Effector CD4-positive, alpha-beta T cell (primary cell): ENCODE data around the gene LPIN3.

Experiments used
- DNase-seq: peaks from one replicate; pipeline ENCODE4 v3.0.0-alpha.2; 2020

Gene LPIN3

DNA sequence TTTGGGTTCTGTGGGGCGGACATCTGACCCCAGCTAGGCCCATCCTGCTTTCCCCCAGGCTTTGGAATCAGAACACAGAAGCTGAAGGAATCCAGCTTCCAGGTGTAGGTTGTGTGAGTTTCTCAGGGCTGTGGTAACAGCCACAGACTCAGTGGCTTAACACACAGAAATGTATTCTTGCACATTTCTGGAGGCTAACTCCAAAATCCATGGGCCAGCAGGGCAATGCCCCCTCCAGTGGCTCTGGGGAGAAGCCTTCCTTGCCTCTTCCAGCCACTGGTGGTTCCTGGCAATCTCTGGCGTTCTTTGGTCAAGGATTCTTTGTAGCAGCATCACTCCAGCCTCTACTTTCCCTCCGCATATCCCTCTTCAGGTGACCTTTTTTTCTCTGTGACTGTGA lies 27.3 kb downstream of the LPIN3 start:
- DNase-seq, result no peak

DNA sequence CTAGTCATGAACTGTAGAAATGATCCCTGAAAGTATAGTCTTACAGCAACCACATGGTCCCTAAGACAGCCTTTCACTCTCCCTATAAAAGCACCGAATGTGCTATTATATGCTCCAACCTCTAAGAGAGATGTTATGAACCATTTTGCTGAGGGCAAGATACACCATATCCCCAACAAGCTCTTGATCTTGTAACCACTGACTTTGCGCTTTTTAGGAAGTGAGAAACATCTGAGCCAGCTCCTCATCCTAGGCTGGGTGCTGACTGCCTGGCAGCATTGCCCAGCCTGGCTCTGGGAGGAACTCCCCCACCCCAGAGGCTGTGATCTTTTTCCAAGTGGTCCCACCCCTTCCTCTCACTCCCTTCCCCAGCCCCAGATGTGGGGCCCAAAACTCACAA lies 29.1 kb downstream of the LPIN3 start:
- no peak for DNase-seq

DNA sequence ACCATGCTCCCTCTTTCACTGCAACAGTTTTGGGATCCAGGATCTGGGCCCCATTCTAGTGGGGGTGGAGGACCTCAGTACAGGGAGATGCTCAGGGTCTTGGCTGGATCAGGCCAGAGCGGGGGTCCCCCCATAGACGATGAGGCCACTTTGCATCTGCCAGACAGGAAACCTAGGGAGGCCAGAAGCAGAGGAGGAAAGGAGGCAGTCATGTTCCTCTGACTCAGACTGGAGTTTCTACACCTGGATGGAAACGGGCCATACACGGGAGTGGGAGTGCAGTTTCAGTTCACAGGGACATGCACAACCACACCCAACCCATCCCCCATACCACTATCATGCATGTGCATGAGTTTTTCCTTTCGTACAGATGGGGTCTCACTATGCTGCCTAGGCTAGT lies 29.6 kb downstream of the LPIN3 start:
- DNase-seq, result no peak

DNA sequence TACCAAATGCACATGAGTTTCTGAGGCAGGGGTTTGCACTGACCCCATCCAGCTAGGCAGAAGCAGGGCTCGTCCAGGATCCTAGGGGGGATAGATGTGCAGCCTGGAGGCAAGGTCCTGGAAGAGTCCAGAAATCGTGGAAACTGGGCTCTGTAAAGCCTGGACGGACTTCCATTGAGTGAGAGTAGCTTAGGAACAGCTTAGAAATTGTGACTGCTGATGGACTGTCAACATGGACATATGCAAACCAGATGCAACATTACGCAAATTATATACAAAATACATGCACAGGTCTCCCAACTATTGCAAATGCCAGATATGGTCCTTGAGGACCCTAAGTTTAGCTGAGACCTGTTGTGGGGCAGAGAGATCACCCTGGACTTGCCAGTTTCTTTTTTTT lies 30.8 kb downstream of the LPIN3 start:
- DNase-seq, result no peak

DNA sequence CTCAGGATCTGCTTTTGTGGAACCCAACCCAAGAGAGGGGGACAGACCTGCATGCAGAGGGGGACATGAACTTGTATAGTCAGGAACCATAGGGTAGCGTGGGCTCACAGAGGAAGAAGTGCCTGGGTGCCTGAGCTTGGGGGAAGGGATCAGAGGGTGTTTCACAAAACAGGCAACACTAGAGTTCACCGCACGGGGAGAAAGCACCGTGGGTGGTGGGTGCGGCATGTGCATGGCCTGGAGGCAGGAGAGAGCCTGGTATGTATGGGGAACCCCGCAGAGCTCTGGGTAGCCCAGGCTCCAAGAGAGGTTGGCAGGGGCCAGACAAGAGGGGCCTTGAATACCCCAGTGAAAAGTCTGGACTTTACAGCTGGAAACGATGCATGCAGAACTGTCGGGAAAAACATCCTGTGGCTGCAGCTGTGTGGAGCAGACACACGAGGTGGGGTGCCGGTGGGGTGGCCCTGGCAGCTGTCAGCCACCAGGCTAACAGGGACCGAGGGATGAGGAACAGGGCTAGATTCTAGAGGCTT lies 32.7 kb downstream of the LPIN3 start:
- no peak for DNase-seq

DNA sequence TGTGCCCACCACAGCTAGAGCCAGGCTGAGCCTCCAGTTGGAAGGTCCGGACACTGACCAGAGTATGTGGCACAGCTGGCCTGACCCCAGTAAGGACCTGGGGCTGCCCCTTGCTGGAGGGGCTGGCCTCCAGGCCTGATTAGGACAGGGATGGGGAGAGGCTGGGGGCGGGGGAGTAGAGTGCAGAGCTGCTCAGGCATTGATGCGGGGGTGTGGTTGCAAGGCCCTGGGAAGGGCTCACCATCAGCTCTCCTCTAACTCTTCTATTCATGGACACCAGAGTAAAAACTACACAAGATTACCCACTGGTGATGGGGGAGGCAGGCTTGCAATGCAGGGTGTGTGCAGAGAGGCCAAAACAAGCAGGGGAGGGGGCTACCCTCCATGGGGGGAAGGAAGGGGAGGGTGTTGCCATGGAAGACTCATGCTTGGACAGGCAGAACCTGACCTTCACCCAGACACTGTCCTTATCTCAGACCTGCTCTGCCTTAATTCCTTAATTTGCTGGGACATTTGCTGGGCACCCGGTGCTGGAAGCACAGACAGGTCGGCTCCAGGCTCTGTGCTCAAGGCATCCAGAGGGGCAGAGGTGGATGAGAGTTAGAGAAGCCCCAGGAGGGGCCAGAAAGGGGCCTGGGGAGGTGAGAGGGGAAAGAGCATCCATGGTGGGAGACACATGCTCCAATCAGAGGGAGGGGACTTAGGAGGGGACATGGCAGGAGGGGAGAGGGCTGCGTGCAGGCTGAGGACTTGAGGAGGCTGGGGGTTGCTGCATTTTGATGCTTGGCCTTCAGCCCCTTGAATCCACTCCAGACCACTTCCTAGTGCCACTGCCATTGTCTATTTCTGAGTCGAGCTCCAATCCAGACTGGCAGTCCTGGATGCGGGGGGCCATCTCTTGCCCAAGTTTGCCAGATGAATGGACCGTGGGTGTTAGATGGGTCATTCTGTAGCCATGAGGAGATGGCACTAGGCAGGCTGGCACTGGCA lies 33.6 kb downstream of the LPIN3 start:
- DNase-seq, result no peak

DNA sequence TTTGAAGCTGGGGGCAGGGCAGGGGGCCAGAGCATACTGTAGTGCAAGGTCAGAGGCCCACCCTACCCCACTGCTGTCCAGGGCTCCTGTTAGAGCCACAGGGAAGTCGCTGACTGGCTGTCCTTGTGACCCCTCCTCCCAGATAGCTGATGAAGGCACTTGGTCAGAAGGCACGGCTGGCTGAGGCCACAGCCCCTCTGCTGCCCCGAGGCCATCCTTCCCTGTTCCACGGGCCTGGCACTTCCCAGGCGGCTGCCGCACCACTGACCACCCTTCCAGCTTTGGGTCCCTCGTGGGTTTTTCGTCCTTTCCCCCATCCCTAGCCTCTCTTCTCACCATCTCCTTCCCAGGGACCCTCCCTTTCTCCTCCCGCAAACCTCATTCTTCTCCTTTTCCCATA lies 35.2 kb downstream of the LPIN3 start:
- DNase-seq, result no peak

DNA sequence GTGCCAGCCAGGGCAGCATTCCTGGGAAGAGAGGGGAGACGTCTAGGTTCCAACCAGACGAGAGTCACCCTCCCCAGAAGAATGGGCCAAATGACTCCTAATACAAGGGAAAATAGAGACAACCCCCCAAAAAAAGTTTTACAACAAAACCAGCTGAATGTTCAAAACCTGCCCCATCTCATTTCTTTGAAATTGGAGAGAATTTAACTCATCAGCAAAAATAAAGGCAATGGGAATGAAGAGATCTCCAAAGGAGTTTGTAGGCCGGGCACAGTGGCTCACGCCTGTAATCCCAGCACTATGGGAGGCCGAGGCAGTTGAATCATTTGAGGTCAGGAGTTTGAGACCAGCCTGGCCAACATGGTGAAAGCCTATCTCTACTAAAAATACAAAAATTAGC lies 35.7 kb downstream of the LPIN3 start:
- no peak for DNase-seq

DNA sequence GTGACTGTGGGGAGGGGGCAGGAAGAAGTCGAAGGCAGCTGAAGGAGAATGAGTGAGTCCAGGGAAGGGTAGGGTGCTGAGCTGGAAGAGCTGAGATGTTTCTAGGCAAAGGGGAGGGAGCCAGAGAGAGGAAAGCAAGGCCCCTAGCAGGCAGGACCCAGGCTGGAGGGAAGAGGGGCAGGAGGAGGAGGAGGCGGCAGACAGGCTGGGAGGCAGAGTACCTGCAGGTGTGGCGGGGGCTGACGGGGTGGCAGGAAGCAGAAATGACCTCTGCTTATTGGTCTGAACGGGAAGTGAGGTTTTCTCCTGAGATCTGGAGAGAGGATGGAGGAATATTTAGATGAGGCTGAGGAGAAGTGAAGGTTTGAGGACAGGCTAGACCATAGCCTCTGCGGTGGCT lies 36.7 kb downstream of the LPIN3 start:
- no peak for DNase-seq

DNA sequence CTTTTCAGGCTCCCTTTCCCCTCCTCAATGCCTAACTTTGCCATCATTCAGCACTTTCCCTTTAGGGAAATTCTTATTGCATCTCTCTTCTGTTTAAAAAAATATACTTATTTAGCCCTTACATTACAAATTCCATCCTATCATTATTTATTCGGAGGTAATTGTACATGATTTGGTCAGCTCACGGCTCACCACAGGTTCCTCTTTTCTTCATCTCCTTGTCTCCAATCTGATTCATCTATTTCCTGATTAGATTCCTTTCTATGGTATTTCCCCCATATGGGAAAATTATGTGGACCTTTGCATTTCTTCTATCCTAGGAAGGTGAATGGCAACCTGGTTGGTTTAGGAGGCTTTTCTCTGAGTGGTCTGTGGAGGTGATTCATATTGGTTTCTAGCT lies 38.9 kb downstream of the LPIN3 start:
- no peak for DNase-seq

DNA sequence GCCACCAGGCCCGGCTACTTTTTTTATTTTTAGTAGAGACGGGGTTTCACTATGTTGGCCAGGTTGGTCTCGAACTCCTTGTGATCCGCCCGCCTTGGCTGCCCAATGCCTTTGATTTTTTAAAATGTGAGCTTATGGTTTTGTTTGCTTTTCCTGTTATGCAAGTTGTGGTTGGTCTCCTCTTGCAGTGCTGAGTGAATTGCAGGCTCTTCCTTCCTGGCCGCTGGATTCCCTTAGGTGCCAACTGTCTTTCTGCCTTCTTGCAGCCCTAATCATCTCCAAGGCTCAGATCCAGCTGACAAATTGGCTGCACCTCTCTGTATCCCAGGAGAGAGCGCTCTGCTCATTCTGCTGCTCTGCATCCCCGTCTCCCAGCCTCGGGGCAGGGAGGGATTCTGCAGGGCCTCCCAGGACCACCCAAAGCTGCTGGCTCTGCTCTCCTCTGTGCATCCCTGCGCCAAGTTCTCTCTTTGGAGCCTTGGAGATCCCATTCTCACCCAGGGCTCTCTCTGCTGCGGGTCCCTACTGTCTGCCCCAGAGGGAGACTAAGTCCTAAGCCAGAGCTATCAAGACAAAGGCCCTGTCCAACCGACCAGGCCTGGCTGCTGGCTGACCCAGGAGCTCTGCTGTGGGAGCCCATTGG lies 40.1 kb downstream of the LPIN3 start:
- DNase-seq, result no peak

DNA sequence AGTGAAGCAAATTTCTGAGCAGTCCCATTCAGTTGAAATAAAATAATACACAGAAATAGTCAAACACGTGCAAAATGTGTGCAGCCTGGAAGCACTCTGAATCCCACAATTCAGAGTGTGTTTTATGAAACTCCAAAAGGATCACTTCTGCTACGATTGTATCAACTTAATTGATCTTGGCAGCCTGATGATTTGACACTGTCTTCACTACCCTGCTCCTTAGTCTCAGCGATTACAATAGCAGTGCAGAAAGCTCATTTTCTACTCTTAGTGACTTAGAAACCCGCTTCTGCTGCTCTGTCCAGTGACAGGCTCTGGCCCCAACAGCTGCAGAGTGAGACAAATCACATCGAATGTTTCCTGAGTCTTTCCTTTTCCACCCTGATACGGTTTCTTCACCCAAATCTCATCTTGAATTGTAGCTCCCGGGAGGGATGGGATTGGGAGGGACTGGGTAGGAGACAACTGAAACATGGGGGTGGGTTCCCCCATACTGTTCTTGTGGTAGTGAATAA lies 42.2 kb downstream of the LPIN3 start:
- DNase-seq, result no peak

DNA sequence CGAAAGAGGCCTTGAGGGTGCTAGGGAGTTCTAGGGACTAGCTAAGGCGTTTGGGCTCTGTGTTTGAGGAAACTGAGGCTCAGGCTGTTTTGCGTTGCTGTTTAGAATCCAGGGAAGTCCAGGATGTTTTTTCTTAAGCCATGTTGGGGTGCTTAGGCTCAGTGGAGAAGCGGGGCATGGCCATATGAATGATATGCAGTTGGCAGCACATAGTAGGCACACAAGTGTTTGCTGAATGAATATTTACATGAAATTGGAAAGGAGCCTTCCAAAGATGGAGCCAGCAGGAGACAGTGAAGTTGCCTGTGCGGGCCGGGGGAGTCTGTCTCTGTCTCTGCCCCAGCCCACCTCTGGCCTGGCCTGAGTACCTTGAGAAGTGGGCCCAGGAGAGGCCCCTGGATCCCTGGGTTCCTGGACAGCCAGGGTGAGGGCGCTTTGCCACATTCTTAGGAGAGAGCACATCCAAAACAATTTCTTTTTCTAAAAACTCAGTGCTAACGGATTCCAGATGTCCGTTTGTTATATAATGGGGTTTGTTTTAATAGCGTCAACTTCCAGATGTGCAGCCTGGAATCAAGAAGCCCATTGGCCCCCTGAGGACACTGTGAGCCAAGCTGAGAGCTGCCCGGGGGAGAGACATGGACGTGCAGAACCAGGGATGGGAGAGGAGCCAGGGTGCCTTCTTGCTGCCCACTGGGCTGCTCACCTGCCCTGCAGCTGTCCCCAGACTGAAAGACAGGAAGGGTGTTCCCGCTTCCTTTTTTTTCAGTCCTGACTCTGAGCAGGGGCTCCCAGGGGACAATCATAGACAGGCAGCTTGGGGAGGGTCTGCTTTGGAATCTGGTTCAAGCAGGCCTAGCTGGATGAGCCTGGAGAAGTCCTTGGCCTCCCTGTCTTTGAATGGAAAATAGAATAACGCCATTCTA lies 46.1 kb downstream of the LPIN3 start:
- DNase-seq, result no peak

DNA sequence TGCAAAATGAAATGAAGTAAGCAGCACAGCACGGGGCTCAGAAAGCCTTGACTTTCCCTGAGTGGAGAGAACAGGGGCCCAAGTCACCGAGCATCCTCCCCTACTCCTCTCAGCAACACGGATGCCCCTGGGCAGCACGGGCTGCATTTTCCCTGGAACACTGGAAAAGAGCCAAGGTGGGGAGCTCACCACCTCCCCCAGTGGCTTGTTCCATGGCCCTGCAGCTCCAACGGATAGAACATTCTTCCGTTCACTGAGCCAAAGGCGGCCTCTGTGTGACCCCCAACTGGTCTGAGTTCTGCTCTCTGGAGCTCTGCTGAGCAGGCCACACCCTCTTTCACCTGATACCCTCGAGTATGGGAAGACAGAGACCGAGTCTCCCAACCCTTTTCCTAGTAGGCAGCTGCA lies 46.8 kb downstream of the LPIN3 start:
- DNase-seq, result no peak

DNA sequence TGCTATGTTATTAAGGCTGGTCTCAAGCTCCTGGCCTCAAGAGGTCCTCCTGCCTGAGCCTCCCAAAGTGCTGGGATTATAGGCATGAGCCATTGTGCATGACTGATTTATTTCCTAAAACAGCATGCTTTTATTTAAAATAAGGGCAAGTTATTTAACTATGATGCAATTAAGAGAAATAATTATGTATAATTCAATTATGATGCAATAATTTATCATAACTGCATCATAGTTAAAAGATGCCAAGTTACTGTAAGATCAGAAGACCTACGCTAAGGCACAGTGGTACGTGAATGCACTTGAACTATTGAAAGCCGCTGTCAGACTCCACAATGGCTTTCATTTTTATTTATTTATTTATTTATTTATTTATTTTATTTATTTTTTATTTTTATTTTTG lies 50.3 kb downstream of the LPIN3 start:
- no peak for DNase-seq

DNA sequence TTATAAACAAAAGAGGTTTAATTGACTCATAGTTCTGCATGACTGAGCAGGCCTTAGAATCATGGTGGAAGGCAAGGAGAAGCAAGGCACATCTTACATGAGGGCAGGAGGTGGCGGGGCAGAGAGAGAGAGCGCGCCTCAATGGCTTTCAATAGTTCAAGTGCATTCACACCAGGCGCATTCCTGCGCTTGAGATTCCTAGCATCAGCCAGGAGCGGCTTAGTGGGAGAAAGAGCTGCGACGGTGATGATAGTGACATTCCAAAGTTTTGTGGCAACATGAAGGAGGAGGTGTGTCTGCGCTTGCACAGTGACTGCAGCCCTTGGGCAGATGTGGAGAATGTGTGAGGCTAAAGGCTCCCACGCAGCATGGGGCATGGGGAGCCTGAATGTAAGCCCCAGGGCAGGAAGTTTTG lies 51.0 kb downstream of the LPIN3 start:
- DNase-seq, result no peak

DNA sequence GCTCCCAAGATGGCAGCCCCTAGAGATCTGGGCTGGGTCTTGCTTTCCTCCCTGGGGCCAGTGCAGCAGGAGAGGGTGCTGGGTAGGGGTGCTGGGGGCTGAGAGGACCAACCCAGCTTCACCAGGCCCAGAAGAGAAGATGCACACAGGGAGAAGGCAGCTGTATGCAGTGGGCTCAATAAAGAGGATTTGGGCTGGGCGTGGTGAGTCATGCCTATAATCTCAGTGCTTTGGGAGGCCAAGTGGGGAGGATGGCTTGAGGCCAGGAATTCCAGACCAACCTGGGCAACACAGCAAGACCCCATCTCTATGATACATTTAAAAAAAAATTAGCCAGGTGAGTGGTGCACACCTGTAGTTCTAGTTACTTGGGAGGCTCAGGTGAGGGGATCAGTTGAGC lies 51.7 kb downstream of the LPIN3 start:
- DNase-seq, result no peak

DNA sequence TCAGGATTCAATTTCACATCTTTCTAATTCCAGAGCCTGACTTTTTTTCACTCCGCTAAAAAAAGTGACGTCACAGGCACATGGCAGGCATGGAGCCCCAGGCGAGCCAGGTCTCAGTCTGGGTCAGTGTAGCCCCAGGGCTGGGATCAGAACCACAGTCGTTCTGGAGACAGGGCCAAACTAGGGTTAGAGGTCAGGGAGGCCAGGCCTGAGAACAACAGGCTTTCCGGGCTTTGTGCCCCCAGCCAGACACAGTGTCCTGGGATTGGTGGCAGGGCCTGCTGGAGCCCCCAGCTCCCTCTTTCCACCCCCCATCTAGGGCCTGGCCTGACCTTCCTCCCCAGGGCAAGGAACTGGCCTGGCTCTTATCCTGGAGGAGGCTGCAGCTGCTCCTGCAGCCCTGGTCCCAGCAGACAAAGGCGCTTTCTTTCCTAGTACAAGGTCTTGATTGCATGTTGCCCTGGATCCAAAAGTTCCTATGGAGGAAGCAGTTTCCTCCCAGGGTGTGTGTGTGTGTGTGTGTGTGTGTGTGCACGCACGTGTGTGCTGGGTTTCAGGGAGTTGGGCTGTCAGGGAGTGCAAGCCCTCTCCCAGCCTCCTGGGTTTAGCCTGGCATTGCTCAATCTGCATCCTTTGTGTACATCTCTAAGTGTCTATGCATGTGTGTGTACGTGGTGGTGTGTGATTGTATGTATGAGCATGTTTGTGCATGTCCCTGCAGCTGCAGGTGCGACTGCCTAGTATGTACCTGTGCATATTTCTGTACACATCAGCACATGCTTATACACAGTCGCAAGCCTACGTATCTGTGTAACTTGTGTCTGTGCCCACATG lies 52.5 kb downstream of the LPIN3 start:
- no peak for DNase-seq

DNA sequence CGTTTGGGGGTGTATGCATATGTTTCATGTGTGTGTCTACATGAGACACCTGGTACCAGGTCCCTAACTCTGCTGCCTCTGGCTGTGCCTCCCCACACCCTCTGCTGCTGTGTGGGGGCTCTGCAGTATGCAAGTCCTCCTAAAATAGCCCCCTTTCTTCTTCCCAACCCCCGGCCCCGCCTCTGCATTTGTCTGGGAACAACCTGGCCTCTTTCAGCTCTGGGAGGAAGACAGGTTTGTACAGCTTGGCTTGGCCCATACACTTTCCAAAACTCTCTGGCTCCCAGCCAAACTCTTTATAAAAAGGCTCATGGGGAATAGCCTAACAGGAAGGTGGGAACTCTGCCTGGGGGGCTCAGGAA lies 53.1 kb downstream of the LPIN3 start:
- no peak for DNase-seq

DNA sequence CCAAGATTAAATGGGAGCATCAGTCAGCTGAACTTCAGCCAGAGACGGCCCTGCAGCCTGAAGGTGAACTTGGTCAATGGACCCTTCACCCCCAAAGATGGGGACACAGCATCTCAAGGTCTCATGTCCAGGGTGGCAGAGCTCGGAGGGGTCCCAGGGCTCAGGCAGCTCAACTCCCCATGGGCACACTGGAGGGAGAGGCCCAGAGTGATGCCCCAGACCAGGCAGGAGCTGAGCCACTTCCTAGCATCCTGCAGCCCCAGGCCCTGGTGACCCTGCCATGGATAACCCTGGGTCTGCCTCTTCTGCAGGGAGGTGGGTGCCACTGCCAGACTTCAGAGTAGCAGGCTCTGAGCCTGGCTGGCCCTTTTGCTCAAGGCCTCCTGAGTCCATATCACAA lies 53.5 kb downstream of the LPIN3 start:
- DNase-seq, result no peak

DNA sequence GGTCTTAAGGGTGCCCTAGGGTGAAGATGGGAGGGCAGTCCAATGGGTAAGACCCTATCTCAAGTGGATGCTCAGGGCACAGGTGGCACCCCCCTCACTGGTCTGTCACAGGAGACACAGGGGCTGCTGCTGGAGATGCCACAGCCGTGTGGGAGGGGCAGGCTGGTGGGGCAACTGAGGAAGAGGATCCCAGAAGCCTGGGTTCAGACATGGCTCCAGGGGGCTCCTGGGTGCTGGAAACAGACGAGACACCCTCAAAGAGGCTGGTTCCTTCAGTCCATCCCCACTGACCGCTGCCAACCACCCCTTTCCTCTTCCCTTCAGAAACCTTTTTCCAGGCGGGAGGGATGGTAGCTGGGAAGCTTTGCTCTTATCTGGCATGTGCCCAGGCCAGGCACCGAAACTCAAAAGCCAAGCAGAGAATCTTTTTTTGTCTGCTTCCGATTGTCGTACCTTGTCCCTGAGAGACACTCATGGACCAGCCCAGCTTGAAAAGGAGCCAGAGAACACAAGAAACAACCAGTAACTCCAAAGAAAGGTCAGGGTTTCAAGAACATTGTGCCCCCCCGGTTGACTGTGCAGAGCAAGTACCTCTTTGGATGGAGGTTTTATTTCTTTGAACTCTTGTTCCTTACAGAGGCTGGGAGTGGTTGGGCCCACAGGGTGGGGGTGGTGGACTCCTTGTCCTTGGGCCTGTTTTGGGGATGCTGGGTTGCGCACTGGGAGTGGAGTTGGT lies 54.5 kb downstream of the LPIN3 start:
- DNase-seq, result no peak
